GM12878 (cell line): ENCODE results near the gene KDM6A. TPM values are rescaled to one million over a fixed set of nuclear protein-coding genes. Genes with fewer than 3 reads are reported as not detected.

ENCODE experiments used
- ATAC-seq: fragments of 200-7000 bp; cut with Tn5 transposase; 3 replicates; pipeline ENCODE4 v1.9.1; 2020; ENCODE audit warnings: mild to moderate bottlenecking, moderate library complexity
- BruUV-seq: library from RNA; stranded (reverse); fragments of 400-500 nt; replicated peaks from 2 replicates; lab custom pipeline; 2021; lab: Mats Ljungman, UMichigan
- CTCF ChIA-PET: fragments of 300-600 bp; sonication (Branson Sonifier 250); formaldehyde crosslinking; extraction: SDS; loops from one replicate; lab custom pipeline; 2021; ENCODE audit warnings: inconsistent platforms; lab: Yijun Ruan, JAX
- POLR2A ChIA-PET: fragments of 350-600 bp; formaldehyde crosslinking; extraction: SDS; loops from one replicate; lab custom pipeline; 2021; ENCODE audit warnings: inconsistent platforms; lab: Charles Lee
- RAD21 ChIA-PET: fragments of 300-600 bp; sonication (Branson Sonifier 250); formaldehyde crosslinking; loops from one replicate; lab custom pipeline; 2023; ENCODE audit warnings: antibody characterized with exemption; ENCODE audit not compliant: unreplicated experiment; lab: Charles Lee
- SMC1A ChIA-PET: fragments of 300-600 bp; sonication (Branson Sonifier 250); formaldehyde crosslinking; loops from one replicate; lab custom pipeline; 2023; ENCODE audit not compliant: unreplicated experiment, uncharacterized antibody; lab: Charles Lee
- DNase-seq: peaks from one replicate; pipeline ENCODE4 v3.0.0-alpha.2; 2011; ENCODE audit warnings: low read depth, low spot score
- FAIRE-seq: peaks from 3 replicates; lab custom pipeline; 2011; peaks lifted over from hg19 to GRCh38; lab: Jason Lieb, UNC
- H2AFZ ChIP-seq: 2 replicates; pipeline ENCODE4 v1.6.0; 2011; ENCODE audit warnings: low read depth, low read length, control low read depth; ENCODE audit not compliant: control insufficient read depth
- H3K27ac ChIP-seq: 2 replicates; pipeline ENCODE4 v1.5.1; 2011; ENCODE audit warnings: control low read depth; ENCODE audit not compliant: control insufficient read depth, insufficient read depth
- H3K27me3 ChIP-seq, 2 experiments: replicated peaks in 1 of 2; 2 replicates each; pipeline versions ENCODE4 v1.6.0 to v1.6.1; 2011; ENCODE audit warnings: low read length in 1 of 2; ENCODE audit not compliant: control insufficient read depth in 2 of 2, insufficient read depth in 2 of 2
- H3K36me3 ChIP-seq, 2 experiments: 2 replicates each; pipeline ENCODE4 v1.5.1; 2011; ENCODE audit warnings: low read length in 1 of 2; ENCODE audit not compliant: control insufficient read depth in 2 of 2, insufficient read depth in 2 of 2
- H3K4me1 ChIP-seq: 2 replicates; pipeline ENCODE4 v1.6.1; 2011; ENCODE audit warnings: mild to moderate bottlenecking, low read length, moderate library complexity, mixed read lengths; ENCODE audit not compliant: control insufficient read depth, insufficient read depth
- H3K4me2 ChIP-seq: 2 replicates; pipeline ENCODE4 v1.6.0; 2011; ENCODE audit warnings: control low read depth; ENCODE audit not compliant: control insufficient read depth, insufficient read depth
- H3K4me3 ChIP-seq: fragments of 200-600 bp; sonication (generic); 2 replicates; pipeline ENCODE4 v1.5.1; 2016
- H3K79me2 ChIP-seq: 2 replicates; pipeline ENCODE4 v1.6.0; 2011; ENCODE audit warnings: low read length; ENCODE audit not compliant: control insufficient read depth, insufficient read depth
- H3K9ac ChIP-seq: 2 replicates; pipeline ENCODE4 v1.8.0; 2011; ENCODE audit warnings: low read length, control low read depth, mixed read lengths; ENCODE audit not compliant: control insufficient read depth, insufficient read depth
- H3K9me3 ChIP-seq: replicated peaks from 3 replicates; pipeline ENCODE4 v1.5.1; 2011; ENCODE audit warnings: mild to moderate bottlenecking, low read length; ENCODE audit not compliant: control insufficient read depth, insufficient read depth
- H4K20me1 ChIP-seq: 2 replicates; pipeline ENCODE4 v1.6.0; 2011; ENCODE audit not compliant: control insufficient read depth, insufficient read depth
- ATF7 ChIP-seq: fragments of 450-650 bp; IDR thresholded peaks from 2 replicates; pipeline ENCODE4 v1.6.1; 2016; ENCODE audit warnings: low read depth, mild to moderate bottlenecking
- EZH2 ChIP-seq: IDR thresholded peaks from 2 replicates; pipeline ENCODE4 v1.6.1; 2012; ENCODE audit warnings: low read depth, mild to moderate bottlenecking, control low read depth, inconsistent platforms, low read length, borderline replicate concordance; ENCODE audit not compliant: control insufficient read depth
- JUND ChIP-seq: IDR thresholded peaks from 2 replicates; pipeline ENCODE4 v1.6.1; 2012; ENCODE audit warnings: low read depth, mild to moderate bottlenecking, low read length, improper control_type of control experiment, moderate library complexity
- KLF5 ChIP-seq: fragments of 450-650 bp; IDR thresholded peaks from 2 replicates; pipeline ENCODE4 v1.6.1; 2014; ENCODE audit warnings: mild to moderate bottlenecking; ENCODE audit not compliant: partially characterized antibody
- LARP7 ChIP-seq: fragments of 450-650 bp; IDR thresholded peaks from 2 replicates; pipeline ENCODE4 v1.6.1; 2017; ENCODE audit warnings: mild to moderate bottlenecking
- RAD51 ChIP-seq: fragments of 450-650 bp; IDR thresholded peaks from 2 replicates; pipeline ENCODE4 v1.6.1; 2016; ENCODE audit warnings: moderate library complexity, mild to moderate bottlenecking, inconsistent platforms
- RCOR1 ChIP-seq: conservative IDR thresholded peaks from 2 replicates; pipeline ENCODE4 v1.6.1; 2012; ENCODE audit warnings: low read depth, low read length, improper control_type of control experiment
- TBL1XR1 ChIP-seq: IDR thresholded peaks from 2 replicates; pipeline ENCODE4 v1.6.1; 2012; ENCODE audit warnings: low read depth, low read length, improper control_type of control experiment
- TCF12 ChIP-seq: IDR thresholded peaks from 2 replicates; pipeline ENCODE4 v1.6.1; 2011; ENCODE audit warnings: low read depth, mild to moderate bottlenecking, low read length
- TCF7 ChIP-seq: IDR thresholded peaks from 2 replicates; pipeline ENCODE4 v1.6.1; 2014; ENCODE audit warnings: antibody characterized with exemption, borderline replicate concordance
- WGBS: methylation state at CpG from one replicate; pipeline ENCODE4 v1.1.6; 2016; ENCODE audit warnings: low lambda C conversion rate; ENCODE audit not compliant: insufficient replicate concordance, insufficient coverage; ENCODE audit errors: missing lambda C conversion rate; 5-methylcytosine and 5-hydroxymethylcytosine counted together
- in situ Hi-C: fragments of 300-500 bp; cut with MboI; formaldehyde crosslinking; loops from 9 replicates; pipeline ENCODE4 v1.14.3; 2018; ENCODE audit warnings: mixed read lengths
- intact Hi-C: fragments of 100-400 bp; cut with micrococcal nuclease; formaldehyde crosslinking; loops from one replicate; pipeline ENCODE4 v1.14.2; 2022; ENCODE audit not compliant: unreplicated experiment
- polyA plus RNA-seq, 11 experiments: library from polyadenylated mRNA; depleted of rRNA in 4 of 11; unstranded in 6 of 11; stranded (reverse) in 5 of 11; fragments of >200 nt; fragmentation: Nextera tagmentation in 4 of 11; fragmentation: Illumina TruSeq in 1 of 11; extraction: Ambion mirVana in 4 of 11; extraction: Trizol in 1 of 11; gene quantifications; 1 replicate in 1 of 11; 2 replicates in 10 of 11; pipeline versions ENCODE4 v1.2.1 to v1.2.3, GENCODE V29; 2011 to 2016; ENCODE audit warnings: inconsistent platforms in 2 of 11, missing spikeins in 2 of 11, low read depth in 1 of 11
- total RNA-seq, 4 experiments: library from RNA; depleted of rRNA in 3 of 4; stranded (reverse); fragments of >200 nt in 3 of 4; fragmentation: Illumina TruSeq in 1 of 4; extraction: Trizol in 1 of 4; gene quantifications; 2 replicates each; pipeline versions ENCODE4 v1.2.1 to v1.2.3, GENCODE V29; 2013 to 2021

KDM6A gene
- total and polyA plus RNA-seq, 10 of the 15 experiments (the other 5 are each of a cell fraction or from before 2014, with no cell fraction given): 7.9 to 29.0 (median 20.4) TPM

DNA sequence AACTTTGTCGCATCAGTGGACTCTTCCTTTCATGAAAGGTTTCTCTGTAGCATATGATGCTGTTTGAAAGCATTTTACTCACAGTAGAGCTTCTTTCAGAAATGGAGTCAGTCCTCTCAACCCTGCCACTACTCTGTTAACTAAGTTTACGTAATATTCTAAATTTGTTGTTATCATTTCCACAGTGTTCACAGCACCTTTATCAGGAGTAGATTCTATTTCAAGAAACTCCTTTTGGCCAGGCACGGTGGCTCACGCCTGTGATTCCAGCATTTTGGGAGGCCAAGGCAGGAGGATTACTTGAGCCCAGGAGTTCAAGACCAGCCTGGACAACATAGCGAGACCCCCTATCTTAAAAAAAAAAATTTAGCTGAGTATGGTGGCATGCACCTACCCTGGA lies 90.0 kb downstream of the KDM6A start:
- 98% methylated on average over 5 of the region's 5 CpGs for WGBS
- no peak overlapping the region for H3K4me2 ChIP-seq
- H3K79me2 ChIP-seq: peaks cover 30% of the 10 kb centered on the region
- intact Hi-C loops: no loop called here
- no TSS peak for BruUV-seq
- no peaks in the 10 kb centered on the region; the same call in 2 of the 3 replicates for H3K9me3 ChIP-seq
- in situ Hi-C loops: no loop called here
- no peak for TF ChIP-seq TCF12
- TF ChIP-seq ATF7: no peak
- TF ChIP-seq JUND: no peak
- TF ChIP-seq TCF7: no peak
- TF ChIP-seq TBL1XR1: no peak
- no peak for TF ChIP-seq RAD51
- no peak for TF ChIP-seq KLF5
- TF ChIP-seq LARP7: no peak
- no peak for TF ChIP-seq EZH2
- no peak for TF ChIP-seq RCOR1
- TF ChIP-seq, all 136 proteins: peak for 0
- ATAC-seq: no peak
- no peak overlapping the region for H3K27ac ChIP-seq
- ChIA-PET SMC1A (no interaction called here), CTCF (interaction anchor here (0.6 kb wide), 1 partner anchor 66 kb away, joined by 3 read pairs; no protein-coding TSS in a partner anchor), POLR2A (interaction anchor here (0.6 kb wide), 1 partner anchor 14 kb away, joined by 3 read pairs; no protein-coding TSS in a partner anchor), RAD21 (no interaction called here)
- FAIRE-seq: no peak
- no peak overlapping the region for H2AFZ ChIP-seq
- H3K4me3 ChIP-seq: no peak overlapping the region
- no peak overlapping the region for H3K9ac ChIP-seq
- H3K4me1 ChIP-seq: no peaks in the 10 kb centered on the region
- no peaks in the 10 kb centered on the region for H4K20me1 ChIP-seq
- H3K36me3 ChIP-seq: no peaks in the 10 kb centered on the region; a peak in 3 of 4 replicates
- no peak for DNase-seq
- no peaks in the 10 kb centered on the region for H3K27me3 ChIP-seq
